Measurements from ENCODE around the gene MORN2.

GRCh38 chr2:38900726-38901125 is 24.9 kb downstream of the MORN2 start:
- TF ChIP-seq CTCF (IDR thresholded peaks at IDR 0.05) (no peak), EZH2phosphoT487 (IDR thresholded peaks at IDR 0.05) (no peak), EZH2 (IDR thresholded peaks at IDR 0.05) (no peak)
